Measurements from ENCODE around the gene EMC10. TPM values are rescaled to one million over a fixed set of nuclear protein-coding genes. Genes with fewer than 3 reads are reported as not detected.

EMC10 gene
- total RNA-seq, 4 donors from 2014 or later: 139 to 250 (median 214) TPM

DNA sequence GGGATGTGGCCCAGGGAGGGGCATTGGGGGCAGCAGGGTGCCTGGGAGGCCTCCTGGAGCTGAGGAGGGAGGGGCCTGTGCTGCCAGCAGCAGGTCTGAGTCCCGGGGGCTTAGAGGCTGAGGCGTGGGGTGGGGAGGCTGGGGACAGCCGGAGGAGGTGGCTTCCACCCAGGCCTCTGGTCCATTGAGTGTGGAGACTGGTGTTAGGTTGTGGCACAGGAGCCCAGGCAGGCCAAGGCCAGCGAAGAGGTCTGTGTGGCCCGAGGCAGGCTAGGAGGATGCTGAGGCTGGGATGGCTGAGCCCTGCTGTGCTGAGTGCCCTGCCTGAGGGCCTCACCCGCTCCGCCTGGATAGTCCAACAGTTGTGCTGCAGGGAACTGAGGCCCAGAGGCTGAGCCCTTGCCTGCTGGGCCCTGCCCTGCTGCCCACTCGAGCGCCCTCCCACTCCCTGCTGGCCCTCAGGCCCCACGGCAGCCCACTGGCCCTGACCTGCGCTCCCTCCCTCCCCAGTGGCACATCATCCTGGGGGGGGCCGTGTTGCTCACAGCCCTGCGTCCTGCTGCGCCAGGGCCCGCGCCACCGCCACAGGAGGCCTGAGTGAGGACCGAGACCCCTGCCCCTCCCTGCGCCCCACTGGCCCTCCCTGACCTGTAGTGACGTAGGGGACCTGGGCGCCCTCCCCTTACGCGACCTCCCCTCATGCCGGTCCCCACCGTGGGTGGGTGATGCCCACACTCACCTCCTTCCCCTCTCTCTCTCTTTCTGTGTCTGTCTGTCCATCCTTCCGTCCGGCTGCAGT lies 5.2 kb downstream of the EMC10 start:
- H3K4me3 ChIP-seq (replicated peaks in 1 of 3): no peak overlapping the region
- peaks cover 41 to 54% of the 10 kb centered on the region in 2 donors for H3K36me3 ChIP-seq
- TF ChIP-seq POLR2A (IDR thresholded peaks at IDR 0.05): no peak
- TF ChIP-seq, protein P1, sequence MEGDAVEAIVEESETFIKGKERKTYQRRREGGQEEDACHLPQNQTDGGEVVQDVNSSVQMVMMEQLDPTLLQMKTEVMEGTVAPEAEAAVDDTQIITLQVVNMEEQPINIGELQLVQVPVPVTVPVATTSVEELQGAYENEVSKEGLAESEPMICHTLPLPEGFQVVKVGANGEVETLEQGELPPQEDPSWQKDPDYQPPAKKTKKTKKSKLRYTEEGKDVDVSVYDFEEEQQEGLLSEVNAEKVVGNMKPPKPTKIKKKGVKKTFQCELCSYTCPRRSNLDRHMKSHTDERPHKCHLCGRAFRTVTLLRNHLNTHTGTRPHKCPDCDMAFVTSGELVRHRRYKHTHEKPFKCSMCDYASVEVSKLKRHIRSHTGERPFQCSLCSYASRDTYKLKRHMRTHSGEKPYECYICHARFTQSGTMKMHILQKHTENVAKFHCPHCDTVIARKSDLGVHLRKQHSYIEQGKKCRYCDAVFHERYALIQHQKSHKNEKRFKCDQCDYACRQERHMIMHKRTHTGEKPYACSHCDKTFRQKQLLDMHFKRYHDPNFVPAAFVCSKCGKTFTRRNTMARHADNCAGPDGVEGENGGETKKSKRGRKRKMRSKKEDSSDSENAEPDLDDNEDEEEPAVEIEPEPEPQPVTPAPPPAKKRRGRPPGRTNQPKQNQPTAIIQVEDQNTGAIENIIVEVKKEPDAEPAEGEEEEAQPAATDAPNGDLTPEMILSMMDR (IDR thresholded peaks at IDR 0.05): no peak
- intact Hi-C loops (cut with DNase I): no loop called here
- H3K9me3 ChIP-seq: no peaks in the 10 kb centered on the region
- 92 to 93% methylated on average over 21 of the region's 27 CpGs for WGBS, 2 donors
- no peaks in the 10 kb centered on the region for H3K27me3 ChIP-seq
- H3K27ac ChIP-seq: no peak overlapping the region
- DNase-seq: no peak
- peaks cover 10 to 17% of the 10 kb centered on the region in 2 donors for H3K4me1 ChIP-seq

DNA sequence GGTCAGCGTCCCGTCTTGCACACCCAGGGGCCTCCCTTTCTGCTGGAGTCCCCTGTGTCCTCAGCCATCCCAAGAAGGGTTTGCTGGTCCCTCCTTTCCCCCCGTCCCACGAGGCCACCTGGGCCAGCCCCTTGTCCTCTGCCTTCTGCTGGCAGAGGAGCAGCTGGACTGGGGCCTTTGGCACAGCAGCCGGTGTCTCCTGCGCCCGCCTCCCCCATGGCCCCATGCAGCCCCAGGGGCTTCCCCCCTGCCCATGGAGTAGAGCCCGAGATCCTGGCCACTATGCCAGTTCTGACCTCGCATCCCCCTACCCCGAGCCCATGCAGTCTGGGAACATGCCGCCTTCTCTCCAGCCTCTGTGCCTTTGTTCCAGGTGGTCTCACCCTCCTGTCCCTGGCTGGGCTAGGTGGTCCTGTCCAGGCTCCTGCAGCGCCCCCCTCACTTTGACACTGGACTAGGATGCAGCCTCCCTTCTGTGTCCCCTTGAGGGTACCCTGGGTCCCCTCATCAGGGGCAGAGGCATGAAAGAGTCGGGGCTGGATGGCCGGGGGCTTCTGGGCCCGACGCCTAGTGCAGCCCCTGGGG lies 6.1 kb downstream of the EMC10 start:
- intact Hi-C loops (cut with DNase I): no loop called here
- H3K4me1 ChIP-seq: peaks cover 5 to 11% of the 10 kb centered on the region in 2 donors
- H3K36me3 ChIP-seq: peaks cover 41 to 54% of the 10 kb centered on the region in 2 donors

DNA sequence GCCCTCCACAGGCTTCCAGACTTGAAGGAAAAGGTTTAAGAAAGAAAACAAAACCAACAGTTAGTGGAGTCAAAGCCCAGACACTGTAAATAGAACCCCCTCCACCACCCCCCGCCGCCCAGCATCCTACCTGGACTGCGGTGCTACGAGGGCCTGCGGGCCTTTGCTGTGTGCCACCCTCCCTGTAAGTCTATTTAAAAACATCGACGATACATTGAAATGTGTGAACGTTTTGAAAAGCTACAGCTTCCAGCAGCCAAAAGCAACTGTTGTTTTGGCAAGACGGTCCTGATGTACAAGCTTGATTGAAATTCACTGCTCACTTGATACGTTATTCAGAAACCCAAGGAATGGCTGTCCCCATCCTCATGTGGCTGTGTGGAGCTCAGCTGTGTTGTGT lies 6.6 kb downstream of the EMC10 start:
- intact Hi-C loops (cut with DNase I): no loop called here
- Histone ChIP-seq H3K4me1 (peaks cover 0 to 6% of the 10 kb centered on the region in 2 donors), H3K4me3 (replicated peaks in 1 of 3) (no peak overlapping the region), H3K36me3 (peaks cover 41 to 53% of the 10 kb centered on the region in 2 donors), H3K27me3 (no peaks in the 10 kb centered on the region), H3K27ac (no peak overlapping the region), H3K9me3 (no peaks in the 10 kb centered on the region)
- no peak for DNase-seq
- WGBS, 2 donors: 86 to 88% methylated on average over 10 of the region's 10 CpGs
- TF ChIP-seq, protein P1 (IDR thresholded peaks at IDR 0.05): no peak
- TF ChIP-seq POLR2A (IDR thresholded peaks at IDR 0.05): no peak

More for the DNA sequence above, 6.1 kb downstream of the EMC10 start:
- 82 to 93% methylated on average over 10 to 13 of the region's 16 CpGs for WGBS, 2 donors
- Histone ChIP-seq H3K9me3 (no peaks in the 10 kb centered on the region), H3K4me3 (replicated peaks in 1 of 3) (no peak overlapping the region), H3K27me3 (no peaks in the 10 kb centered on the region), H3K27ac (no peak overlapping the region)
- TF ChIP-seq, protein P1 (IDR thresholded peaks at IDR 0.05): no peak
- TF ChIP-seq POLR2A (IDR thresholded peaks at IDR 0.05): no peak
- no peak for DNase-seq

DNA sequence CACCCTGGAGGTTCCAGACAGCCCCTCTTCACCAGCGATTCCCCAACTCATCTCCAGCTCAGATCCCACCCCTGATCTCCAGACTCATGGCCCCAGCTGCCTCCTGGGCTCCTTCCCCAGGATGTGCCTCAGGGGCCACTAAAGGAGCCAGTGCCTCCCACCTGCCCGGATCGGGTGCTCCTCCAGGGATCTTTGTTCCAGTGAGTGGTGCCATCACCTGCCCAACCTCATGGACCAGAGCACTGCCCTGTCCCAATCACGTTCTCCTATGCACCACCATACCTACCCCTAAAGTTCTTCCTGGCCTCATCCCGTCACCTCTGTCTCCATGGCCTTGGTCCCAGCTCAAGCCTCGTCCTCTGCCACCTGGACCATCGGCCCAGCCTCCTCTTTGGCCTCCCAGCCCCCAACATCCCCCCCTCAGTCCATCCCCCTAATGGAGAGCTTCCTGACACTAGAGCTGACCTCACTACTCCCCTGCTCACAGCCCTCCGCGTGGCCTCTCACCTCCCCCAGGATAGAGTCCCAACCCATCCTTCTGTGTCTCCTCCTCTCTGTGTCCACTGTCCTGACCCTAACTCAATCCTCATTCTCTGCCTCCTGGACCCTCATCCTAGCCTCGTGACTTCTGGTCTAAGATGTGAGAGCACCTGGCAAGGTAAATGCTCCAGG lies 9.1 kb downstream of the EMC10 start:
- H3K27me3 ChIP-seq: no peaks in the 10 kb centered on the region
- H3K4me3 ChIP-seq (replicated peaks in 1 of 3): no peak overlapping the region
- WGBS, 2 donors: 91 to 93% methylated on average over 10 of the region's 10 CpGs
- TF ChIP-seq, protein P1 (IDR thresholded peaks at IDR 0.05): no peak
- no peak for TF ChIP-seq POLR2A (IDR thresholded peaks at IDR 0.05)
- no peak overlapping the region for H3K27ac ChIP-seq
- no peaks in the 10 kb centered on the region for H3K9me3 ChIP-seq
- peaks cover 24 to 28% of the 10 kb centered on the region in 2 donors for H3K36me3 ChIP-seq
- DNase-seq: no peak
- intact Hi-C loops (cut with DNase I): no loop called here
- no peaks in the 10 kb centered on the region for H3K4me1 ChIP-seq

Data from thyroid gland (tissue), 4 donors.